PFSK-1 (cell line): ENCODE measurements around the gene ERAP2.

Experiments used
- FOXP2 ChIP-seq: optimal IDR thresholded peaks from 2 replicates; pipeline ENCODE3; 2011; ENCODE audit warnings: borderline replicate concordance, control low read depth, inconsistent platforms; ENCODE audit not compliant: insufficient read depth; ENCODE audit errors: extremely low read length, extremely low read depth
- REST ChIP-seq, 2 experiments: IDR thresholded peaks; 2 replicates each; pipeline versions ENCODE4 v1.6.1 to v1.8.0; 2011 to 2012; ENCODE audit warnings: low read depth in 2 of 2, low read length in 2 of 2, control low read depth in 1 of 2, inconsistent platforms in 1 of 2, mild to moderate bottlenecking in 1 of 2, moderate library complexity in 1 of 2; ENCODE audit not compliant: insufficient read depth in 1 of 2
- SIN3A ChIP-seq: IDR thresholded peaks from 2 replicates; pipeline ENCODE4 v1.6.1; 2012; ENCODE audit warnings: mild to moderate bottlenecking, low read length, moderate library complexity, borderline replicate concordance; ENCODE audit not compliant: insufficient read depth
- TAF1 ChIP-seq: IDR thresholded peaks from 2 replicates; pipeline ENCODE4 v1.6.1; 2012; ENCODE audit warnings: low read length, control low read depth, borderline replicate concordance; ENCODE audit not compliant: insufficient read depth

The ERAP2 gene

GRCh38 chr5:96968614-96969013 lies 92.3 kb downstream of the ERAP2 start:
- TF ChIP-seq SIN3A (peak; percentile 78; the same call in 1 of the 2 replicates), REST (IDR thresholded peaks at IDR 0.05; ENCODE audit: insufficient read depth in 1 of 2, low read depth in 2 of 2, low read length in 2 of 2) (no peak), TAF1 (no peak), FOXP2 (no peak)
